Uterus (tissue), 2 donors: ENCODE results near the gene PRR35.

Source experiments
- CTCF ChIP-seq, 4 experiments: fragments of 200-600 bp in 2 of 4; fragments of 450-650 bp in 2 of 4; sonication (generic) in 2 of 4; IDR thresholded peaks; one replicate each; pipeline ENCODE4 v1.5.1; 2016 to 2019; ENCODE audit warnings: antibody characterized with exemption in 4 of 4, mild to moderate bottlenecking in 2 of 4, moderate library complexity in 1 of 4
- POLR2A ChIP-seq, 2 donors: fragments of 450-650 bp; IDR thresholded peaks; one replicate each; pipeline ENCODE4 v1.6.1; 2016; ENCODE audit warnings: antibody characterized with exemption in 2 of 2, mild to moderate bottlenecking in 1 of 2, moderate library complexity in 1 of 2

GRCh38 chr16:583470-583814 lies 23.2 kb downstream of the PRR35 start:
- TF ChIP-seq CTCF (IDR thresholded peaks at IDR 0.05) (no peak), POLR2A (IDR thresholded peaks at IDR 0.05) (no peak)
